RWPE1 (cell line): ENCODE data around the gene DIP2B.

ENCODE experiments used
- CTCF ChIA-PET: fragments of 350-600 bp; sonication (Branson Sonifier 250); formaldehyde crosslinking; extraction: SDS; loops from one replicate; lab custom pipeline; 2021; lab: Yijun Ruan, JAX
- POLR2A ChIA-PET: fragments of 400-600 bp; formaldehyde crosslinking; extraction: SDS; loops from one replicate; lab custom pipeline; 2020; ENCODE audit warnings: antibody characterized with exemption; ENCODE audit not compliant: low non-redundant PET; lab: Yijun Ruan, JAX
- DNase-seq: peaks from one replicate; pipeline ENCODE4 v3.0.0; 2012; ENCODE audit warnings: low spot score
- H3K27ac ChIP-seq: fragments of 450-650 bp; 2 replicates; pipeline ENCODE4 v1.5.1; 2017
- TF ChIP-seq, protein P1 (sequence below): fragments of 450-650 bp; conservative IDR thresholded peaks from 2 replicates; pipeline ENCODE4 v1.5.1; 2017; ENCODE audit warnings: low read depth, mild to moderate bottlenecking

DIP2B gene

DNA sequence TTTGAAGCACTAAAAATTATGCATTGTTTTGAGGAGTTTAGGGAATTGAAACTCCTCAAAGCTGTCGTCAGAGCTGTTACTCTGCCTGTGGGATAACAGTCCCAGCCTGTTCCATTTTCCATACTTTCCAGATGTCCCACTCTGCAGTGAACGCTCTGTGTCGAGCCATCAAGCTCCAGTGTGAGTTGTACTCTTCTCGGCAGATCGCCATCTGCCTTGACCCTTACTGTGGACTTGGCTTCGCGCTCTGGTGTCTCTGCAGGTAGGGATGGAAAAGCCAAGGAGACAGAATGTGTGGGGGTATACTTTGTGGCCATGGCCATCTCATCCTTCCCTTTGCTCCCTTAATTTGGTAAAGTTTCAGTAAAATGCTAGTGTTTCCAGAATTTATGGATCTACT is 223.6 kb downstream of the DIP2B start:
- TF ChIP-seq, protein P1, sequence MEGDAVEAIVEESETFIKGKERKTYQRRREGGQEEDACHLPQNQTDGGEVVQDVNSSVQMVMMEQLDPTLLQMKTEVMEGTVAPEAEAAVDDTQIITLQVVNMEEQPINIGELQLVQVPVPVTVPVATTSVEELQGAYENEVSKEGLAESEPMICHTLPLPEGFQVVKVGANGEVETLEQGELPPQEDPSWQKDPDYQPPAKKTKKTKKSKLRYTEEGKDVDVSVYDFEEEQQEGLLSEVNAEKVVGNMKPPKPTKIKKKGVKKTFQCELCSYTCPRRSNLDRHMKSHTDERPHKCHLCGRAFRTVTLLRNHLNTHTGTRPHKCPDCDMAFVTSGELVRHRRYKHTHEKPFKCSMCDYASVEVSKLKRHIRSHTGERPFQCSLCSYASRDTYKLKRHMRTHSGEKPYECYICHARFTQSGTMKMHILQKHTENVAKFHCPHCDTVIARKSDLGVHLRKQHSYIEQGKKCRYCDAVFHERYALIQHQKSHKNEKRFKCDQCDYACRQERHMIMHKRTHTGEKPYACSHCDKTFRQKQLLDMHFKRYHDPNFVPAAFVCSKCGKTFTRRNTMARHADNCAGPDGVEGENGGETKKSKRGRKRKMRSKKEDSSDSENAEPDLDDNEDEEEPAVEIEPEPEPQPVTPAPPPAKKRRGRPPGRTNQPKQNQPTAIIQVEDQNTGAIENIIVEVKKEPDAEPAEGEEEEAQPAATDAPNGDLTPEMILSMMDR: no peak
- CTCF ChIA-PET: no interaction called here
- POLR2A ChIA-PET: no interaction called here
- no peak overlapping the region for H3K27ac ChIP-seq
- no peak for DNase-seq

DNA sequence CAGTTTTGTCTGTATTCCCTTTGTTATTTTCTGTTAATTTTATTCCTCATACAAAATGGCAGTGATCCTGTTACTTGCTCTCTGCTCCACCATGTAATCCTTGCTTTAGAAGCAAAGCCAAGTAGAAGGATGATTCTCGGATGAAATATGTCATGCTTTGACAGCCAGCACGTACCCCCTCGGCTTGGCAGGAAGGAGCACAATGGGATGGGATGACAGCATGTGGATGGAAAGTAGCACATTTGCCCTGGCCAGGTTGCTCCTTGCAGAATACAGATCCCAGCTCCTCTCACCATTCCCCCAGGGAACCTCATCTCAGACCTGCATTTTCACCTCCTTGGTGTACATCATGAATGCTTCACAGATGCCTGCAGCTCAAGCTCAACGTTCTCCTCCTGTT is 224.1 kb downstream of the DIP2B start:
- ChIA-PET CTCF (no interaction called here), POLR2A (no interaction called here)
- no peak for DNase-seq
- TF ChIP-seq, protein P1: no peak
- no peak overlapping the region for H3K27ac ChIP-seq

DNA sequence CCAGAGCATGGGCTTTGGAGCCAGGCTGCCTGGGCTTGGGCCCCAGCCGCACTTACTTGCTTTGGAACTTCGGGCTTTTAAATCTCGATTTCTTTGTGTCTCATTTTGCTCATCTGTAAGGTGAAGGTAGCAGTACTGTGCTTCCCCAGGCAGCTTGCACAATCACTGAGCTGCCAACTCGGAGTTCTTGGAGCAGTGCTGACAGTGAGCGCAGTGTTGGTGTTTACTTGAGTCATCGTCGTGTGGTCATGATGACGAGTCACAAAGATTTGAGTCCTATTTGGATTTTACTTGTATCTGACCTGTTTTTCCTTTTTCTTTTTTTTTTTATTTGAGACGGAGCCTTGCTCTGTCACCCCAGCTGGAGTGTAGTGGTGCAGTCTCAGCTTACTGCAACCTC is 227.8 kb downstream of the DIP2B start:
- TF ChIP-seq, protein P1: no peak
- POLR2A ChIA-PET: no interaction called here
- CTCF ChIA-PET: interaction anchor here (0.6 kb wide), 1 partner anchor 570 kb away, joined by 3 read pairs; no protein-coding TSS in a partner anchor
- peak overlapping the region; percentile 22 for H3K27ac ChIP-seq
- peak; percentile 55 for DNase-seq

GRCh38 chr12:50733706-50734105 is 228.9 kb downstream of the DIP2B start:
- DNase-seq: no peak
- ChIA-PET CTCF (interaction anchor here (0.8 kb wide), 1 partner anchor 167 kb away, joined by 3 read pairs; no protein-coding TSS in a partner anchor), POLR2A (no interaction called here)
- TF ChIP-seq, protein P1: no peak
- no peak overlapping the region for H3K27ac ChIP-seq

DNA sequence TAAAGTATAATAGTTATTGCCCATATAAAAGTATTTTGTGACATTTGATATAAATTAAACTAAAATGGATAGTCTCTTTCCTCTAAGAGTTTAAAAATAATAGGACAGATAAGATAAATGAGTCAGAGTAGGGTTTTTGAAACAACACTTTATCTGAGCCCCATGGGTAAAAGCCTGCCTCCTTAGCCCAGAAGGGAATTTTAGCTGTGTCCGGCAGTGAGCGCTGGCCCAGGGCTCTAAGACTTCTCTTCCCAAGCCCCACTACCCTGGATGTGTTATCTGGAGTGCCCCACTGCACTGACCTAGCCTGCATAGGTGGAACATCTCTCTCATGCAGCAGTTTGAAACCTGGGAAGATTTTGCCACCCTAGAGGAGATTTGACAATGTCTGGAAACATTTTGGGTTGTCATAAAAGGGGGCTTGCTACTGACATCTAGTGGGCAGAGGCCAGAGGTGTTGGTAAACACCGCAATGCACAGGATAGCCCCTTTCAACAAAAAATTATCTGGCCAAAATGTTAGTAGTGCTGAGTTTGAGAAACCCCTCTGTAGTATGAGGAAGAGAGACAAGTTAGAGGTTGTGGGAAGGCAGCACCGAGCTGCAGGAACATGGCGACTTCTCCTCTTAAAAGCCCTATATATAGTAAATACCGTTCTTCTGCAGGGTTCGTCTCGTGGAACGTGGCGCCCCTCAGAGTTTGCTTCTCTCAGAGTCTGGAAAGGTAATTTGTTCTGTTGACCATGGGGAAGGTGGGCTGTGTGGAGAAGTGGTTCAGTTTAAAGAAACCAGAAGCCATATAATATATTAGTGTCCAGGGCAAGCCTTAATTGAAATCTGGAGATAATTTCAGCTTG is 229.9 kb downstream of the DIP2B start:
- CTCF ChIA-PET: interaction anchor here (0.6 to 1.2 kb wide), 4 partner anchors 32 to 230 kb away, joined by 3 read pairs; partner anchors contain the start of gene DIP2B
- POLR2A ChIA-PET: no interaction called here
- TF ChIP-seq, protein P1: peak; percentile 71
- no peak overlapping the region for H3K27ac ChIP-seq
- DNase-seq: peak; percentile 26

GRCh38 chr12:50739611-50740010 is 234.8 kb downstream of the DIP2B start:
- ChIA-PET POLR2A (no interaction called here), CTCF (interaction anchor here (0.6 to 0.8 kb wide), 2 partner anchors 344 to 810 kb away, joined by 3 read pairs; no protein-coding TSS in a partner anchor)
- DNase-seq: no peak

More at GRCh38 chr12:50739611-50740010, 234.8 kb downstream of the DIP2B start:
- TF ChIP-seq, protein P1: no peak
- 0 out of 2 replicates have a peak overlapping the region, but pooled peaks have one; percentile 8 for H3K27ac ChIP-seq
